ENCODE data around the gene OR13C3.
"Not testable (repeated sequence)": the region's sequence is repeated elsewhere in the genome, so short reads cannot be mapped to it uniquely, and the experiment has no call there.

Gene OR13C3

DNA sequence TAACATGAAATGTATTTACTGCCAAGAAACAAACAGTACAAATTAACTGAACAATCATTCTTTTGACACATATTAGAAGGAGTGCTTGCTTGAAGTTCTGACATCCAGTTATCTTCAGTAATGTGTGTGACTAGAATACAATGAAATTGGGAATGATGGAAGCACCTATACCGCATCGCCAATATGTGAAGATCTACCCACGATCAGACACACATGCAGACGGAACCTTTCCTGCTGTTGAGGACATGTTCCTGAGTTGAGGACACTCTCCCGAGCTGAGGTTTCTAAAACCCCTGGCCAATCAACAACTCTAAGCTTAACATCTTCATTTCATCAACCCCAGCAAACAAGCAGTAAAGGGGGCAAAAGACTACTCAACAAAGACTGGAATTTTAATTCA lies at the start of gene OR13C3:
OR13C3 (minus strand) TSS at position 101 of the 400 bp plus-strand sequence. CDS start 133 bp downstream, outside the sequence.
- no peak for DNase-seq

DNA sequence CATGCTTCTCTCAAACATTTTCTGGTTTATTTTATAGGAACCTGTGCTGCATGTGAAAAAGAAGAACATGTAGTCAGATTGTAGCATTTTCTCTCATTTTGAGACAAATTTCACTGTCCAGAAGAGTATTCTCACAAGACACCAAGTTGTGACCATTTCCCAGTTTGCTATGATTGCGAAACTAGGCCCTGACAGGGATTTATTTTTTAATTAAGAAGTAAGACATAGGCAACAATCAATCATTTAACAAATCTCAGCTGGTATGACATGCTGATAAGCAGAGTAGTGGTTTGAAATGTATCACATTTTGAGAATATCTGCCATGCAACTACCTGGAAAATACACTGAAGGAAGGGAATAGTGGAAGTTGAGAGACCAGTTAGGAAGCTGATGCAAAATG lies 43.9 kb upstream of the OR13C3 start:
- no peak for DNase-seq

DNA sequence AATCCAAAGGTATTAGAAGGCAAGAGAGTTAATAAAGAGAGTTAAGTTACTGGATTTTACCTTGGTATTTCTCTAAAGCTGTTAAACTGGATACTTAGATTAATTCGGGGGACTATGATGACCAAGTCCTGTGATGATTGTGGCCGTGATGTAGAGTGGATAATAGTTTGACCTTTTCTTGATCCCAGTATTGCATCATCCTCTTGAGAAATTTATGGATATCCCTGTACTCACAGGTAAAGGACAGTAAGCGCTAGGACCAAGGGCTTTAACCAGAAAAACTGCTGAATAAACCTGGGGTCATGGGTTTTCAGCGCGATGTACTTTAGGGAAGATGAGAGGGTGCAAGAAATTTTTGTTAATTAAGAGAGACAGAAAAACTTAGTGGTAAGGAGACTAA lies 40.6 kb upstream of the OR13C3 start:
- no peak for DNase-seq

DNA sequence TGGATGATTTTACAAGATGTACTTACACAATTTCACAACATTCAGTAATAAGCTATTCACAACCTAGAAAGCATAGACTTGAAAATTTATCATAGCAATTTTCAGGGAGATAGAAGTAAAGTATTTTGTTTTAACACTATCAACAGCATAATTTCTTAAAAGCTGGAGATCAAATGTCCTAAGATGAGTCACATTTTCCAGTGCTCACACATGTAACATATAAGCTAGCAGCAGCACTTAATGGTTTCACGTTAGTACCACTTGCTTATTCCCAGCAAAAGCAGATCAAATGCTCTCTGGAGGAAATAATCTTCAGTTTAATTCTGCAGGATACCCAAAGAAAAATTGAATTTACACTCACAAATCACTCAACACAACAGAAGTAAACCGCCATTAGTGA lies 38.8 kb upstream of the OR13C3 start:
- DNase-seq, result no peak

DNA sequence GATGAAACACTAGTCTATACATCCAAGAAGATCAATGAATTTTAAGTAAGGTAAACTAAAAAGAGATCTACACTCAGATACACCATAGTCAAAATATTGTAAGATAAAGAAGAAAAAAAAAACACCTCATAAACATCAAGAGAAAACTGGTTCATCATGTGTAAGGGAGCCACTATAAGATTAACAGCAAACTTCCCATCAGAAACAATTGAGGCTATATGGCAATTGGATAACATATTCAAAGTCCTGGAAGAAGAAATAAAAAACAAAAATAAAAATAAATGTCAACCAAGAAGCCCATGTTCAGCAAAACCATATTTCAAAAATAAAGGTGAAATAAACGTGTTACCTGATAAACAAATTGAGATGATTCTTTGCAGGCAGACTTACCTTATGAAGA lies 36.0 kb upstream of the OR13C3 start:
- DNase-seq, result no peak

DNA sequence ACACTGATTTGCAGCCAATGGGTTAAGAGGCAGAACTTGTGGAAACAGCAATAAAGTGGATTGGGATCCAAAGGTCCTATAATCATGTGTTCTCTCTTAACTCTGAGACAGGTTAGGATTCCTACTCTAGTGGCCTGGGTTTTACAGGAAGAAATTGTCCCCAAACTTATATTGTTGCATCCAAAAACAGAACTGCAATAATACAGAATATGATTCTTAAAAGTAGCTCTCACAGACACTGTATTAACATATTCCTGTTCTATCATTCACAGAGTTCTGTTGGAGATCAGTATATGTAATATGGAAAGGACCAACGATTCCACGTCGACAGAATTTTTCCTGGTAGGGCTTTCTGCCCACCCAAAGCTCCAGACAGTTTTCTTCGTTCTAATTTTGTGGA lies 32.2 kb upstream of the OR13C3 start, which contains the start of gene OR13C8:
OR13C8 (plus strand) TSS at position 301 of the 400 bp plus-strand sequence; CDS start at position 301, 0 bp downstream.
- no peak for DNase-seq

DNA sequence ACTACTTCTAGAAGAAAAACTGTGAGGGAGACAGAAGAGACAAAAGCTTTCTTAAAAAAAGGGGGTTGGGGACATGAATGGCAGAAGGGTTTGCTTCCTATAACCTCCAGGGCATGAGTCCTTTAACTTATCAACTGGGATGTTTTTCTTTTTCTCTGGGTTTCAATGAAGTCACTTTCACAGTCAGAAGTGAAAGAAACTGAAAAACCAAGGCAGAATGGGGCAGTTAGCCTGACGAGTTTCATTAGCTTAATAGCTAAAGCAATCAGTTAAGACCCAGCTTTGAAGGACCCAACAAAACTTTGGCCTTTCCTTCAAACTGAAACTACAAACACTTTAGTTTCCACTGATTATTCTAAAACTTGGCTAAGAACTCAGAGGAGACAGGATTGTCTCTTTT lies 27.7 kb upstream of the OR13C3 start:
- DNase-seq, result no peak

DNA sequence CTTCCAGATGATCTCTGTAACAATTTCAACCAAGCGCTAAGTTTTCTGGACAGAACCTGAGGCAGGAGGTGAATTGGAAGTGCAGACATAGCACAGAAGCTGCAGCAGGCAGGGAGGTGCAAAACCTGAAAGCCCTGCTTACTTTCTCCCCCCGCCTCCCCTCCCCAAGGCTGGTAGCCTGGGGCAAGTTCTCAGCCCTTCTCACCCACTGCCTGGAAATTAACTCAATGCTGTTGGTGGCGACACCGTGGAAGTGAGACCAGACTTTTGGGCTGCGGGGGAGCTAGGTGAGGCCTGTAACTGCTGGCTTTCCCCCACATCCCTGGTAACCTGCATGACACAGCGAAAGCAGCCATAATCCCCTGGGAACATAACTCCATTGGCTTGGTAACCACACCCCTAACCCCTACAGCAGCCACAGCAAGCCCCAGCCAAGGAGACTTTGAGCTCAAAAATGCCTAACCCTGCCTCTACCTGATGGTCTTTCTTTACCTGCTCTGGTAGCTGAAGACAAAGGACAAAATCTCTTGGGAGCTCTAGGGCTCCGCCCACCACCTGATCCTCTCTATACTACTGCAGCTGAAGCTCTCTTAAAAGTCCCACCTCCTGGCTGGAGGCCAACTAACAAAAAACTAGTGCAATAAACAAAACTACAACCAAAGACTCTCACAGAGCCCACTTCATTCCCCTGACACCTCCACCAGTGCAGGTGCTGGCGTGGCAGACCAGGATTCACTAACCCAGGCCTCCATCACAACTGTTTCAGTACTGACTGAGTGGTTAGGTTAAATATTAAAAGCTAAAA lies 20.4 kb upstream of the OR13C3 start:
- no peak for DNase-seq

DNA sequence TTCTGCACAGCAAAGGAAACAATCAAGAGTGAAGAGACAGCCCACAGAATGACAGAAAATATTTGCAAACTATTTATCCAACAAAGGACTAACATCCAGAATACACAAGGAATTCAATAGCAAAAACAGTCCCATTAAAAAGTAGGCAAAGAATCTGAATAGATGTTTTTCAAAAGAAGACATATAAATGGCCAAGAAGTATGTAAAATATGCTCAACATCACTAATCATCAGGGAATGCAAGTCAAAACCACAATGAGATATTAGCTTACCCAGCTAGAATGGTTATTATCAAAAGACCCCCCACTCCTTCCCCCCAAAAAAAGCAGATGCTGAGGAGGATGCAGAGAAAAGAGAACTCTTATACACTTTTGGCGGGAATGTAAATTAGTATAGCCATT lies 18.9 kb upstream of the OR13C3 start:
- no peak for DNase-seq

DNA sequence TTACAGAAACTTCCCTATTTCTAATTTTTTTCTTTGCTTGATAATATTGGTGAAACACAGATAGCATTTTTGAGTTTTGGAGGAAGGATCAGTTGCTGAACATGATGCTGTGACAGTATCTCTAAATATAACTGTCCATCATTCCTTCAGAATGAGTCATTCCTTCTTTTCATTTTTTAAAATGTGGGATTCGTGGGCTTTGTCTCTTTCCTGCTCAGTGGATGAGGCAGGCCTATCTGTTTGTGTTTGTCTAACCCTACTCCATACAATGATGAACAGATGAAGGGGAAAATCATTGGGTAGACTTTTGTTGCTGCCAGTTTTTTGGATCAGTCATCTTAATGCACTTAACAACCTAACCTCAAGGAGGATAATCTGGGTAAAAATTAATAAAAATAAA lies 16.6 kb upstream of the OR13C3 start:
- DNase-seq, result no peak

DNA sequence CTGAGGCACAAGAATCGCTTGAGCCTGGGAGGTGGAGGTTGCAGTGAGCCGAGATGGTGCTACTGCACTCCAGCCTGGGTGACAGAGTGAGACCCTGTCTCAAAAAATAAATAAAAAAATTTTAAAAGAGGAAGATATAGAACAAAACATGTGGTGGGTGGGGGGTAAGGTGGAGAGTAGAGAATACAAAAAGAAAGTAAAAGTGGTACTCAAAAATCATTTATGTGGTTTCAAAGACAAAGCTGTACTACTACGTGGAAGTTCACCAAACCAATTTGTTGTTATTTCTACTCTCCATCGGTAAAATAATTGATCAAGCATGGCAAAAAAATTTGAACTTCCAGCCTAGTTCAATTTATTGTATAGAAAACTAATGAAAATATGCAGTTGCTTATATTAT lies 8.0 kb upstream of the OR13C3 start:
- no peak for DNase-seq

DNA sequence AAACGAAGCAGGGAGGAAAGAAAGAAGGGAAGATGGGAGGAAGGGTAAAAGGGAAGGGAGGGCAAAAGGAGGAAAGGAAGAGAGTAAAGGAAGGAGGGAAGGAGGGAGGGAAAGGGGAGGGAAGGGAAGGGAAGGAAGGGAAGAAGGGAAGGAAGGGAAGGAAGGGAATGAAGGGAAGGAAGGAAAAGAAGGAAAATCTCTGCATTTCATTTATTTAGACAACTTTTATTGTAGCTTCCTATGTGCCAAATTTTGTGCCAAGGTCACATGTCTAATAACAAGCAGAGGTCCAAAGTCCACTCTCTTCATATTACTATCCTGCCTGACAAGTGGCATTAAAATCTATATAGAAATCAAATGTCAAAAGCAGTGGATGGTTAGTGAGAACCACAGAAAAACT lies 2.6 kb upstream of the OR13C3 start:
- no peak for DNase-seq

DNA sequence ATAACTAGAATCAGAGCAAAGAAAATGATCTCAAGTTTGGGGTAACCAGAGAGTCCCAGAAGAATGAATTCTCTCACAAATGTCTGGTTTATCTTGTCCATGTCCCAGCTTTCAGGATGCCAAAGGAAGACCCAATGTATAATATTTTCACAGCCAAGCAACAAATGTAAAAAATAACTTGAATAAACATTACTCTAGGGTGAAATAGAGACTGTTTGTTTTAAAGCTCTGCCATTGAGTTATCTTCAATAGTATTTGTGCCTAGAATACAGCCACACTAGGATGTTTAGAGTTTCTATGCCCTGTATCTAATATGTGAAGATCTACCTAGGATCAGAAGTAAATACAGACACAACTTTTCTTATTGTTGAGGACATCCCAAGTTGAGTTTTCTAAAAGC lies 9.5 kb downstream of the OR13C3 start, which contains the start of gene OR13C4:
OR13C4 (minus strand) TSS at position 101 of the 400 bp plus-strand sequence; CDS start at position 101, 0 bp downstream.
- DNase-seq, result no peak

DNA sequence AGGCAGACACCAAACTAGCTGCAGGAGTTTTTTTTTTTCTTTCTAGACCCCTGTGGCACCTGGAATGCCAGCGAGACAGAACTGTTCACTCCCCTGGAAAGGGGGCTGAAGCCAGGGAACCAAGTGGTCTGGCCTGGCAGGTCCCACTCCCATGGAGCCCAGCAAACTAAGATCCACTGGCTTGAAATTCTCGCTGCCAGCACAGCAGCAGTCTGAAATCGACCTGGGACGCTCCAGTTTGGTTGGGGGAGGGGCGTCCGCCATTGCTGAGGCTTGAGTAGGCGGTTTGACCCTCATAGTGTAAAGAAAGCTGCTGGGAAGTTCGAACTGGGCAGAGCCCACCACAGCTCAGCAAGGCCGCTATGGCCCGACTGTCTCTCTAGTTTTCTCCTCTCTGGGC lies 16.4 kb downstream of the OR13C3 start:
- not testable (repeated sequence) for DNase-seq

DNA sequence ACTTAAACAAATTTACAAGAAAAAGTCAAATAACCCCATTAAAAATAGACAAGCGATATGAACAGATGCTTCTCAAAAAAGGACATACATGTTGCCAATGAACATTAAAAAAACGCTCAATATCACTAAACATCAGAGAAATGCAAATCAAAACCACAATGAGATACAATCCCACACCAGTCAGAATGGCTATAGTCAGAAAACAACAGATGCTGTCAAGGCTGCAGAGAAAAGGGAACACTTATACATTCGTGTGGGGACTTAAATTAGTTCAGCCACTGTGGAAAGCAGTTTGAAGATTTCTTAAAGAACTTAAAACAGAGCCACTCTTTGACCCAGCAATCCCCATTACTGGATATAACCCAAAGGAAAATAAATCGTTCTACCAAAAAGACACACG lies 21.8 kb downstream of the OR13C3 start:
- no peak for DNase-seq

DNA sequence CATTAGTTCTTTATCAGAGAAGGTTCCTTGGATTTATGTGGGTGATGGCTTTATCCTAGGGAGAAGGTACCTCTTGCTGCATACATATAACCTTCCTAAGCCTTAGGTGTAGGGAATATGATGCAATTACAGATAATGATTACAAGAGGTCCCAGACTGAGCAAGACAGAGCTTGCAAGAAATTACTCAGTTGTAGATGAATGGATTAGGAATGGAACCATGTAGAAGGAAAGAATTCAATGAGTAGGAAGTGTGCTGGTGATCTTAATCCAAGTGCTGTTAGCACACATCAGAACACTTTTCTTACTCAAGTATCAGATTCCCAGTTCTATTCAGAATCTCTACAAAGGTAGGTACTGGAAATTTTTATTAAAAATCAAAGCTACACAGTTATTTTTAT lies 30.1 kb downstream of the OR13C3 start:
- no peak for DNase-seq

DNA sequence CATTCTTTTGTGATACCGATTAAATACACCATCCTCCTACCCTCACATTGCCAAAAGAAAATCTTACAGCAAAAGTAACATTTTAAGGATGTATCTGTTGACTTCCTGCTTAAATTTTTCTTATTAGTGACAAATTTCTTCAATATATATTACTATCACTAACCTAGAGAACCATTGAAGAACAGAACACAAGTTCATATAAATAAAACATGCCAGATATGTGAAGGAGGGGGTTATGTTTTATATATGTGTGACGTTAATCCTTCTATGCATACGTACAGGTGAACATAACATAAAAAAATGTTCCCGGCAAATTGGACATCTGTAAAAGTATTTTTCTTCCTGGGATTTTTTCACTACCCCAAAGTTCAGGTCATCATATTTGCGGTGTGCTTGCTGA lies 32.7 kb downstream of the OR13C3 start, which contains the start of gene OR13F1:
OR13F1 (plus strand) TSS at position 301 of the 400 bp plus-strand sequence; CDS start at position 301, 0 bp downstream.
- DNase-seq, result no peak

DNA sequence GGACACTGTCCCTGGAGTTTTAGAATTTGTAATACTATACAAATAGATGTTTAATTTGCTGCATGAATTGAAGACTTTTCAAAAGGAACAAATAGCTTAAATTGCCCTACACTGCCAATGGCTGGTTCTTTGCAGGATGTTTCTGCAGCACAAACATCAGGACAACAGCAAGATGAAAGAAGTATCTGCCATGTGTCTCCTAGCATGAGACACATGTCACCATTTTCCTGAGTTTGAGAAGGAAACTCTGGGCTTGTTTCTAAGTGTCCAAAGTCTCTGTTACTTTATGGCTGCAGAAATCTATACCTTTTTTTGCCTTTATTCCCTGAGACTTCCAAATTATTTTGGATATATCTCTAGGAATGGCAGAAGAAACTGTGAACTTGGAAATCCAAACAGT lies 33.2 kb downstream of the OR13C3 start:
- DNase-seq, result no peak

DNA sequence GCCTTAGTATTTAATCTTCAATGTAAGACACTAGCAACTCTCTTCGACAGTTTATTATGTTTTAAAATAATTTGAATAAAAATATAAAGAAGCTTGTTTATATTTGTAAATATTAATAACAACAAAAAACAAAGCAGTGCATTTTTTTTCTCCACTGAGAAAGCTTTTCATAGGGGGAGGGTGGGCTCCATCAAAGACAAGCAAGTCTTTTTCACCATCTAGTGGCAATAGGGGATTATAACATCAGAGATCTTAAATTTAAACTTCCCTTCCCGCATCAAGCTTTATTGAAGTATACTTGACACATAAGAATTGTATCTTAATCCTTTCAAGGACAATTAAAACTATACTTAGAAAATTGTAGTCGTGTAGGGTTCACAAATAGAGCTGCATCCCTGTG lies 41.8 kb downstream of the OR13C3 start:
- no peak for DNase-seq

All from stimulated activated naive CD4-positive, alpha-beta T cell (primary cell).